ACC112 (cell line): ENCODE measurements around the gene ADGRB2.

Experiments
- H2AFZ ChIP-seq: fragments of 200-600 bp; sonication (generic); one replicate; pipeline ENCODE4 v1.6.0; 2017; ENCODE audit warnings: antibody characterized with exemption, low read length; ENCODE audit not compliant: unreplicated experiment
- H3K27ac ChIP-seq: fragments of 200-600 bp; sonication (generic); 2 replicates; pipeline ENCODE4 v1.5.1; 2014; ENCODE audit warnings: low read depth, mild to moderate bottlenecking, antibody characterized with exemption, low read length, moderate library complexity
- H3K27me3 ChIP-seq: fragments of 200-600 bp; sonication (generic); 2 replicates; pipeline ENCODE4 v1.6.1; 2014; ENCODE audit warnings: mild to moderate bottlenecking, antibody characterized with exemption, low read length, moderate library complexity, mixed read lengths; ENCODE audit not compliant: insufficient read depth
- H3K36me3 ChIP-seq: fragments of 200-600 bp; sonication (generic); 2 replicates; pipeline ENCODE4 v1.6.1; 2016; ENCODE audit warnings: mild to moderate bottlenecking, antibody characterized with exemption, low read length, moderate library complexity, mixed read lengths; ENCODE audit not compliant: insufficient read depth
- H3K4me1 ChIP-seq: fragments of 200-600 bp; sonication (generic); one replicate; pipeline ENCODE4 v1.6.1; 2016; ENCODE audit warnings: low read length, mixed read lengths; ENCODE audit not compliant: insufficient read depth, unreplicated experiment, control insufficient read depth
- H3K4me3 ChIP-seq: fragments of 200-600 bp; sonication (generic); 2 replicates; pipeline ENCODE4 v1.5.1; 2014; ENCODE audit warnings: mild to moderate bottlenecking, low read depth, low read length
- H3K79me2 ChIP-seq: fragments of 200-600 bp; sonication (generic); one replicate; pipeline ENCODE4 v1.6.0; 2016; ENCODE audit warnings: low read length; ENCODE audit not compliant: control insufficient read depth, unreplicated experiment, insufficient read depth

ADGRB2 gene

GRCh38 chr1:31783846-31784245, 19.7 kb upstream of the ADGRB2 start:
- Histone ChIP-seq H3K27me3 (no peaks in the 10 kb centered on the region), H2AFZ (no peak overlapping the region), H3K79me2 (no peaks in the 10 kb centered on the region), H3K4me3 (no peak overlapping the region), H3K4me1 (peaks cover 4% of the 10 kb centered on the region), H3K27ac (no peak overlapping the region), H3K36me3 (no peaks in the 10 kb centered on the region)

- H3K27ac ChIP-seq, result no peak overlapping the region
- H3K27me3 ChIP-seq, result no peaks in the 10 kb centered on the region
- no peak overlapping the region for H3K4me3 ChIP-seq
- H3K36me3 ChIP-seq, result no peaks in the 10 kb centered on the region
- H2AFZ ChIP-seq, result no peak overlapping the region
- peaks cover 2% of the 10 kb centered on the region for H3K4me1 ChIP-seq
- H3K79me2 ChIP-seq, result no peaks in the 10 kb centered on the region
These were observed 18.6 kb upstream of the ADGRB2 start for GRCh38 chr1:31782421-31783410.

GRCh38 chr1:31781756-31782371, 17.7 kb upstream of the ADGRB2 start:
- Histone ChIP-seq H3K79me2 (no peaks in the 10 kb centered on the region), H3K4me3 (no peak overlapping the region), H3K27ac (no peak overlapping the region), H3K36me3 (no peaks in the 10 kb centered on the region), H2AFZ (no peak overlapping the region), H3K4me1 (no peaks in the 10 kb centered on the region), H3K27me3 (no peaks in the 10 kb centered on the region; the same call in 1 of the 2 replicates)

GRCh38 chr1:31781138-31781755, 17.1 kb upstream of the ADGRB2 start:
- Histone ChIP-seq H2AFZ (no peak overlapping the region), H3K4me1 (no peaks in the 10 kb centered on the region), H3K27me3 (peaks cover 4% of the 10 kb centered on the region; the same call in 1 of the 2 replicates), H3K79me2 (no peaks in the 10 kb centered on the region), H3K27ac (no peak overlapping the region), H3K4me3 (no peak overlapping the region), H3K36me3 (no peaks in the 10 kb centered on the region)

- no peaks in the 10 kb centered on the region for H3K36me3 ChIP-seq
- no peak overlapping the region for H3K4me3 ChIP-seq
- H3K79me2 ChIP-seq, result no peaks in the 10 kb centered on the region
- no peaks in the 10 kb centered on the region for H3K4me1 ChIP-seq
- peaks cover 5% of the 10 kb centered on the region for H3K27me3 ChIP-seq
- no peak overlapping the region for H2AFZ ChIP-seq
- no peak overlapping the region for H3K27ac ChIP-seq
These were observed 16.5 kb upstream of the ADGRB2 start for GRCh38 chr1:31780632-31781031.

- Histone ChIP-seq H2AFZ (no peak overlapping the region), H3K4me3 (no peak overlapping the region), H3K27me3 (peaks cover 14% of the 10 kb centered on the region), H3K36me3 (no peaks in the 10 kb centered on the region), H3K79me2 (no peaks in the 10 kb centered on the region), H3K27ac (no peak overlapping the region), H3K4me1 (no peaks in the 10 kb centered on the region)
These were observed 15.5 kb upstream of the ADGRB2 start for GRCh38 chr1:31779687-31780086.

- Histone ChIP-seq H3K27me3 (peaks cover 22% of the 10 kb centered on the region), H3K27ac (no peak overlapping the region), H3K79me2 (no peaks in the 10 kb centered on the region), H3K36me3 (no peaks in the 10 kb centered on the region), H3K4me3 (no peak overlapping the region), H3K4me1 (no peaks in the 10 kb centered on the region), H2AFZ (no peak overlapping the region)
These were observed 14.8 kb upstream of the ADGRB2 start for GRCh38 chr1:31778763-31779488.

GRCh38 chr1:31776516-31776915, 12.4 kb upstream of the ADGRB2 start:
- no peaks in the 10 kb centered on the region for H3K4me1 ChIP-seq
- H3K27me3 ChIP-seq, result peaks cover 46% of the 10 kb centered on the region
- H3K36me3 ChIP-seq, result no peaks in the 10 kb centered on the region
- H2AFZ ChIP-seq, result no peak overlapping the region
- H3K4me3 ChIP-seq, result no peak overlapping the region
- H3K27ac ChIP-seq, result no peak overlapping the region
- H3K79me2 ChIP-seq, result no peaks in the 10 kb centered on the region

- Histone ChIP-seq H3K4me3 (no peak overlapping the region), H3K36me3 (no peaks in the 10 kb centered on the region), H3K27ac (no peak overlapping the region), H2AFZ (no peak overlapping the region), H3K27me3 (peaks cover 51% of the 10 kb centered on the region), H3K4me1 (no peaks in the 10 kb centered on the region), H3K79me2 (no peaks in the 10 kb centered on the region)
These were observed 11.9 kb upstream of the ADGRB2 start for GRCh38 chr1:31776032-31776431.

GRCh38 chr1:31775210-31775999, 11.3 kb upstream of the ADGRB2 start:
- H3K4me3 ChIP-seq, result no peak overlapping the region
- H3K4me1 ChIP-seq, result no peaks in the 10 kb centered on the region
- no peak overlapping the region for H2AFZ ChIP-seq
- H3K27ac ChIP-seq, result no peak overlapping the region
- peaks cover 51% of the 10 kb centered on the region for H3K27me3 ChIP-seq
- H3K36me3 ChIP-seq, result no peaks in the 10 kb centered on the region
- H3K79me2 ChIP-seq, result no peaks in the 10 kb centered on the region
